A549 (cell line): Measurements from ENCODE around the gene SMS. TPM values are rescaled to one million over a fixed set of nuclear protein-coding genes. Genes with fewer than 3 reads are reported as not detected.

Experiments
- ATAC-seq, 2 experiments: fragments of 200-7000 bp in 1 of 2; fragments of >200 bp in 1 of 2; cut with Nextera tagmentation in 1 of 2; cut with Tn5 transposase in 1 of 2; 3 replicates each; pipeline versions ENCODE4 v1.8.0 to v1.9.1; 2018 to 2020; ENCODE audit warnings: mild to moderate bottlenecking in 1 of 2, moderate library complexity in 1 of 2
- CTCF ChIA-PET: fragments of 300-600 bp; sonication (Branson Sonifier 250); formaldehyde crosslinking; extraction: SDS; loops from one replicate; lab custom pipeline; 2021; ENCODE audit warnings: antibody characterized with exemption, inconsistent platforms; lab: Yijun Ruan, JAX
- POLR2A ChIA-PET: fragments of 350-600 bp; formaldehyde crosslinking; extraction: SDS; loops from one replicate; lab custom pipeline; 2021; ENCODE audit warnings: antibody characterized with exemption, inconsistent platforms; lab: Yijun Ruan, JAX
- DNase-seq, 2 experiments: peaks; one replicate each; pipeline versions ENCODE4 v3.0.0 to v3.0.0-alpha.2; 2011 to 2016; ENCODE audit warnings: low read depth in 1 of 2, low spot score in 1 of 2
- FAIRE-seq: peaks from 2 replicates; lab custom pipeline; 2011; peaks lifted over from hg19 to GRCh38; lab: Jason Lieb, UNC
- H3K27ac ChIP-seq, 2 experiments: fragments of >200 bp; sonication (Bioruptor Twin); formaldehyde crosslinking; 3 replicates each; pipeline ENCODE4 v1.5.1; 2016 to 2017
- H3K4me1 ChIP-seq: fragments of >200 bp; sonication (Bioruptor Twin); formaldehyde crosslinking; 3 replicates; pipeline ENCODE4 v1.6.1; 2016
- H3K4me2 ChIP-seq: fragments of >200 bp; sonication (Bioruptor Twin); formaldehyde crosslinking; 3 replicates; pipeline ENCODE4 v1.6.1; 2016
- H3K4me3 ChIP-seq: fragments of >200 bp; sonication (Bioruptor Twin); formaldehyde crosslinking; 3 replicates; pipeline ENCODE4 v1.5.1; 2016
- H3K9me3 ChIP-seq: fragments of >200 bp; sonication (Bioruptor Twin); formaldehyde crosslinking; 3 replicates; pipeline ENCODE4 v1.6.1; 2016
- CBX8 ChIP-seq: fragments of 200-600 bp; sonication (generic); IDR thresholded peaks from 2 replicates; pipeline ENCODE4 v1.6.1; 2016
- CHD2 ChIP-seq: fragments of 150-350 bp; IDR thresholded peaks from 2 replicates; pipeline ENCODE4 v1.6.1; 2014; ENCODE audit warnings: low read length; ENCODE audit not compliant: partially characterized antibody
- ESRRA ChIP-seq: fragments of 150-350 bp; IDR thresholded peaks from 2 replicates; pipeline ENCODE4 v1.6.1; 2014; ENCODE audit warnings: mild to moderate bottlenecking, low read length, borderline replicate concordance
- MAFK ChIP-seq: fragments of 450-650 bp; IDR thresholded peaks from 2 replicates; pipeline ENCODE4 v1.6.1; 2014; ENCODE audit not compliant: partially characterized antibody
- PHF8 ChIP-seq: fragments of 200-600 bp; sonication (generic); IDR thresholded peaks from 2 replicates; pipeline ENCODE4 v1.6.1; 2016; ENCODE audit warnings: low read depth, mild to moderate bottlenecking, antibody characterized with exemption, moderate library complexity, borderline replicate concordance
- POLR2AphosphoS2 ChIP-seq: conservative IDR thresholded peaks from 2 replicates; pipeline ENCODE4 v1.6.1; 2012; ENCODE audit warnings: low read length, improper control_type of control experiment, inconsistent platforms
- RFX5 ChIP-seq: fragments of 450-650 bp; IDR thresholded peaks from 2 replicates; pipeline ENCODE4 v1.7.1; 2014; ENCODE audit warnings: antibody characterized with exemption, mild to moderate bottlenecking, moderate library complexity
- ZC3H11A ChIP-seq: fragments of 450-650 bp; IDR thresholded peaks from 2 replicates; pipeline ENCODE4 v1.6.1; 2014; ENCODE audit warnings: antibody characterized with exemption, mild to moderate bottlenecking
- ZFP36 ChIP-seq: fragments of 450-650 bp; IDR thresholded peaks from 2 replicates; pipeline ENCODE4 v1.6.1; 2014; ENCODE audit warnings: borderline replicate concordance; ENCODE audit not compliant: partially characterized antibody
- ZNF302 ChIP-seq: fragments of 250-450 bp; sonication (Bioruptor Pico); IDR thresholded peaks from 2 replicates; pipeline ENCODE4 v1.9.0; 2021; ENCODE audit warnings: inconsistent platforms, mild to moderate bottlenecking, moderate library complexity
- WGBS: methylation state at CpG from one replicate; pipeline ENCODE4 v1.1.6; 2017; ENCODE audit errors: missing lambda C conversion rate; 5-methylcytosine and 5-hydroxymethylcytosine counted together
- polyA plus RNA-seq, 4 experiments: library from polyadenylated mRNA; depleted of rRNA in 3 of 4; stranded (reverse); fragments of >200 nt; fragmentation: RNase III in 1 of 4; extraction: RNeasy Plus Mini Kit Qiagen cat#74134 plus additional on column Dnase treatment in 1 of 4; gene quantifications; 2 replicates in 3 of 4; 3 replicates in 1 of 4; pipeline ENCODE4 v1.2.3, GENCODE V29; 2011 to 2017
- TF ChIP-seq, protein P1 (sequence below): fragments of 250-450 bp; sonication (Bioruptor Pico); IDR thresholded peaks from 2 replicates; pipeline ENCODE4 v1.5.0; 2021; ENCODE audit warnings: mild to moderate bottlenecking, moderate library complexity, borderline replicate concordance
- TF ChIP-seq, protein P2 (sequence below): fragments of 200-600 bp; sonication (generic); IDR thresholded peaks from 2 replicates; pipeline ENCODE4 v1.6.1; 2016; ENCODE audit warnings: antibody characterized with exemption, mild to moderate bottlenecking, moderate library complexity
- TF ChIP-seq, protein P3 (sequence below): IDR thresholded peaks from 2 replicates; pipeline ENCODE4 v1.6.1; 2012
- TF ChIP-seq, protein P4 (sequence below): IDR thresholded peaks from 2 replicates; pipeline ENCODE4 v1.6.1; 2012; ENCODE audit warnings: low read depth, borderline replicate concordance
- TF ChIP-seq, protein P5 (sequence below): IDR thresholded peaks from 2 replicates; pipeline ENCODE4 v1.6.1; 2012
- TF ChIP-seq, protein P6 (sequence below): fragments of 150-350 bp; IDR thresholded peaks from 2 replicates; pipeline ENCODE4 v1.6.1; 2014; ENCODE audit warnings: low read depth, mild to moderate bottlenecking, low read length
- TF ChIP-seq, protein P7 (sequence below): fragments of >200 bp; sonication (Bioruptor Twin); formaldehyde crosslinking; IDR thresholded peaks from 3 replicates; pipeline ENCODE4 v1.6.1; 2016

SMS gene
- polyA plus RNA-seq, 2 of the 4 experiments (the other 2 are of a cell fraction), result 129 to 180 TPM

DNA sequence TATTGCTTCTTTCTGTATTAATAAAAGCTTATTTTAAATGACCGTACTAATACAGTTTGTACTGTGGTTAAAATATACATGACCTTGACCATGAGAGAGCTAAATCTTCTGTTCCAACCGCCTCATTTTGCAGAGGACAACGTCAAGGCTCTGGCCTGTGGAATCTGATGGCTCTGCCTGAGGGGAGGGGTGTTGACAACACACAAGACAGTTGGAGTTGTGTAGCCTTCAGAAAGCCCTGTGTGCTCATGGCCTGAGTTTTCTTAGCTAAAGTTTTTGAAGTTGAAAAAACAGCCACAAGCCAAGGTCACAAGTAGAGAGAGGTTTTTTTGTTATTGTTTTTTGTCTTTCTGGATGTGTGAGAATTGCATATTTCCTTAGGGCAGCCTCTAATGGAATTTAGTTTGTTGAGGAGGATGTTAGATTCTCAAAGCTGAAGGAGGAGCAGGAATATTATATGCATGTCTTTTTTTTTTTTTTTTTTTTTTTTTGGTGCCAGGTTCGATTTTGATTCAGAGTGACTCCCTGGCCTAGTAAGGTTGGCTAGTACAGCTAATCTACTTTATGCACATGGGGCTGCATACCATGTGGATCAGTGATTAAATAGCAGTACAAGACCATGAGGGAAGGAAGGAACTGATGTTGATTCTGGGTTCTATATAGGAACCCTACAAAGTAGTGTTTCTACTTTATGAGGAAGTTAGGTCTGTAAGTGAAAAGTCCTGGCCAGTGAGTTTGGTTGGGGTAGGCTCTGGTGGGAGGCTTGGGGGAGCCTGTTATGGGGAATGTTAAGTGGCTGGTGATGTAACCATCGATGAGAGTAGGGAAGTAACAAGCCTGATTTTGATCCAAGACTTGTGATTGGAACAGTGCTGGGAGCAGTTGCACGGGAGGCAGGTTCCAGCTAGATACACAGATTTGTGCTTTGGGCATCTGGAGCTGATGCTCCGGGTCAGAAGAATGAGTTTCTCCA is 20.3 kb downstream of the SMS start:
- POLR2A ChIA-PET, result no interaction called here
- ATAC-seq (no peak), FAIRE-seq (no peak), DNase-seq (no peak)
- Histone ChIP-seq H3K4me3 (no peak overlapping the region), H3K4me2 (no peak overlapping the region), H3K4me1 (peaks cover 21% of the 10 kb centered on the region), H3K27ac (no peak overlapping the region), H3K9me3 (no peaks in the 10 kb centered on the region)
- WGBS, result 80% methylated on average over 7 of the region's 7 CpGs
- TF ChIP-seq ESRRA (no peak), ZC3H11A (no peak), CBX8 (no peak), CHD2 (no peak), ZNF302 (CRISPR knock-in tag) (no peak), PHF8 (no peak), RFX5 (no peak), ZFP36 (no peak), POLR2AphosphoS2 (no peak), MAFK (no peak)
- TF ChIP-seq, protein P1, sequence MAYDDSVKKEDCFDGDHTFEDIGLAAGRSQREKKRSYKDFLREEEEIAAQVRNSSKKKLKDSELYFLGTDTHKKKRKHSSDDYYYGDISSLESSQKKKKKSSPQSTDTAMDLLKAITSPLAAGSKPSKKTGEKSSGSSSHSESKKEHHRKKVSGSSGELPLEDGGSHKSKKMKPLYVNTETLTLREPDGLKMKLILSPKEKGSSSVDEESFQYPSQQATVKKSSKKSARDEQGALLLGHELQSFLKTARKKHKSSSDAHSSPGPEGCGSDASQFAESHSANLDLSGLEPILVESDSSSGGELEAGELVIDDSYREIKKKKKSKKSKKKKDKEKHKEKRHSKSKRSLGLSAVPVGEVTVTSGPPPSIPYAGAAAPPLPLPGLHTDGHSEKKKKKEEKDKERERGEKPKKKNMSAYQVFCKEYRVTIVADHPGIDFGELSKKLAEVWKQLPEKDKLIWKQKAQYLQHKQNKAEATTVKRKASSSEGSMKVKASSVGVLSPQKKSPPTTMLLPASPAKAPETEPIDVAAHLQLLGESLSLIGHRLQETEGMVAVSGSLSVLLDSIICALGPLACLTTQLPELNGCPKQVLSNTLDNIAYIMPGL (CRISPR knock-in tag), result no peak
- TF ChIP-seq, protein P2, sequence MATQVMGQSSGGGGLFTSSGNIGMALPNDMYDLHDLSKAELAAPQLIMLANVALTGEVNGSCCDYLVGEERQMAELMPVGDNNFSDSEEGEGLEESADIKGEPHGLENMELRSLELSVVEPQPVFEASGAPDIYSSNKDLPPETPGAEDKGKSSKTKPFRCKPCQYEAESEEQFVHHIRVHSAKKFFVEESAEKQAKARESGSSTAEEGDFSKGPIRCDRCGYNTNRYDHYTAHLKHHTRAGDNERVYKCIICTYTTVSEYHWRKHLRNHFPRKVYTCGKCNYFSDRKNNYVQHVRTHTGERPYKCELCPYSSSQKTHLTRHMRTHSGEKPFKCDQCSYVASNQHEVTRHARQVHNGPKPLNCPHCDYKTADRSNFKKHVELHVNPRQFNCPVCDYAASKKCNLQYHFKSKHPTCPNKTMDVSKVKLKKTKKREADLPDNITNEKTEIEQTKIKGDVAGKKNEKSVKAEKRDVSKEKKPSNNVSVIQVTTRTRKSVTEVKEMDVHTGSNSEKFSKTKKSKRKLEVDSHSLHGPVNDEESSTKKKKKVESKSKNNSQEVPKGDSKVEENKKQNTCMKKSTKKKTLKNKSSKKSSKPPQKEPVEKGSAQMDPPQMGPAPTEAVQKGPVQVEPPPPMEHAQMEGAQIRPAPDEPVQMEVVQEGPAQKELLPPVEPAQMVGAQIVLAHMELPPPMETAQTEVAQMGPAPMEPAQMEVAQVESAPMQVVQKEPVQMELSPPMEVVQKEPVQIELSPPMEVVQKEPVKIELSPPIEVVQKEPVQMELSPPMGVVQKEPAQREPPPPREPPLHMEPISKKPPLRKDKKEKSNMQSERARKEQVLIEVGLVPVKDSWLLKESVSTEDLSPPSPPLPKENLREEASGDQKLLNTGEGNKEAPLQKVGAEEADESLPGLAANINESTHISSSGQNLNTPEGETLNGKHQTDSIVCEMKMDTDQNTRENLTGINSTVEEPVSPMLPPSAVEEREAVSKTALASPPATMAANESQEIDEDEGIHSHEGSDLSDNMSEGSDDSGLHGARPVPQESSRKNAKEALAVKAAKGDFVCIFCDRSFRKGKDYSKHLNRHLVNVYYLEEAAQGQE, result no peak
- TF ChIP-seq, protein P3, sequence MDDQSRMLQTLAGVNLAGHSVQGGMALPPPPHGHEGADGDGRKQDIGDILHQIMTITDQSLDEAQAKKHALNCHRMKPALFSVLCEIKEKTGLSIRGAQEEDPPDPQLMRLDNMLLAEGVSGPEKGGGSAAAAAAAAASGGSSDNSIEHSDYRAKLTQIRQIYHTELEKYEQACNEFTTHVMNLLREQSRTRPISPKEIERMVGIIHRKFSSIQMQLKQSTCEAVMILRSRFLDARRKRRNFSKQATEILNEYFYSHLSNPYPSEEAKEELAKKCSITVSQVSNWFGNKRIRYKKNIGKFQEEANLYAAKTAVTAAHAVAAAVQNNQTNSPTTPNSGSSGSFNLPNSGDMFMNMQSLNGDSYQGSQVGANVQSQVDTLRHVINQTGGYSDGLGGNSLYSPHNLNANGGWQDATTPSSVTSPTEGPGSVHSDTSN, result no peak
- TF ChIP-seq, protein P4, sequence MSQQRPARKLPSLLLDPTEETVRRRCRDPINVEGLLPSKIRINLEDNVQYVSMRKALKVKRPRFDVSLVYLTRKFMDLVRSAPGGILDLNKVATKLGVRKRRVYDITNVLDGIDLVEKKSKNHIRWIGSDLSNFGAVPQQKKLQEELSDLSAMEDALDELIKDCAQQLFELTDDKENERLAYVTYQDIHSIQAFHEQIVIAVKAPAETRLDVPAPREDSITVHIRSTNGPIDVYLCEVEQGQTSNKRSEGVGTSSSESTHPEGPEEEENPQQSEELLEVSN, result no peak
- TF ChIP-seq, protein P5, sequence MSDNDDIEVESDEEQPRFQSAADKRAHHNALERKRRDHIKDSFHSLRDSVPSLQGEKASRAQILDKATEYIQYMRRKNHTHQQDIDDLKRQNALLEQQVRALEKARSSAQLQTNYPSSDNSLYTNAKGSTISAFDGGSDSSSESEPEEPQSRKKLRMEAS, result no peak
- TF ChIP-seq, protein P6, sequence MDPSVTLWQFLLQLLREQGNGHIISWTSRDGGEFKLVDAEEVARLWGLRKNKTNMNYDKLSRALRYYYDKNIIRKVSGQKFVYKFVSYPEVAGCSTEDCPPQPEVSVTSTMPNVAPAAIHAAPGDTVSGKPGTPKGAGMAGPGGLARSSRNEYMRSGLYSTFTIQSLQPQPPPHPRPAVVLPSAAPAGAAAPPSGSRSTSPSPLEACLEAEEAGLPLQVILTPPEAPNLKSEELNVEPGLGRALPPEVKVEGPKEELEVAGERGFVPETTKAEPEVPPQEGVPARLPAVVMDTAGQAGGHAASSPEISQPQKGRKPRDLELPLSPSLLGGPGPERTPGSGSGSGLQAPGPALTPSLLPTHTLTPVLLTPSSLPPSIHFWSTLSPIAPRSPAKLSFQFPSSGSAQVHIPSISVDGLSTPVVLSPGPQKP, result no peak
- TF ChIP-seq, protein P7, sequence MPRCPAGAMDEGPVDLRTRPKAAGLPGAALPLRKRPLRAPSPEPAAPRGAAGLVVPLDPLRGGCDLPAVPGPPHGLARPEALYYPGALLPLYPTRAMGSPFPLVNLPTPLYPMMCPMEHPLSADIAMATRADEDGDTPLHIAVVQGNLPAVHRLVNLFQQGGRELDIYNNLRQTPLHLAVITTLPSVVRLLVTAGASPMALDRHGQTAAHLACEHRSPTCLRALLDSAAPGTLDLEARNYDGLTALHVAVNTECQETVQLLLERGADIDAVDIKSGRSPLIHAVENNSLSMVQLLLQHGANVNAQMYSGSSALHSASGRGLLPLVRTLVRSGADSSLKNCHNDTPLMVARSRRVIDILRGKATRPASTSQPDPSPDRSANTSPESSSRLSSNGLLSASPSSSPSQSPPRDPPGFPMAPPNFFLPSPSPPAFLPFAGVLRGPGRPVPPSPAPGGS, result no peak
- CTCF ChIA-PET, result interaction anchor here (0.6 to 1.6 kb wide), 4 partner anchors 15 to 139 kb away, joined by 3 to 5 read pairs (median 4); no protein-coding TSS in a partner anchor
